ENCODE results near the gene GPX7.

Gene GPX7

GRCh38 chr1:52559875-52560274 lies 42.3 kb upstream of the GPX7 start:
- H3K79me2 ChIP-seq (ENCODE audit: control insufficient read depth, insufficient read depth, low read length, poor library complexity) = no peaks in the 10 kb centered on the region

GRCh38 chr1:52562766-52563165 lies 39.4 kb upstream of the GPX7 start:
- Histone ChIP-seq H3K4me1 (ENCODE audit: control insufficient read depth in 1 of 2, insufficient read depth in 2 of 2, low read length in 2 of 2) (no peaks in the 10 kb centered on the region), H3K18ac (ENCODE audit: low read length) (no peak overlapping the region), H2AFZ (ENCODE audit: insufficient read depth, low read length, poor library complexity) (no peak overlapping the region), H3K9me3 (ENCODE audit: insufficient read depth, low read depth, low read length) (no peaks in the 10 kb centered on the region), H3K9ac (ENCODE audit: low read length) (no peak overlapping the region), H4K8ac (ENCODE audit: low read depth, low read length) (no peak overlapping the region), H2BK5ac (ENCODE audit: low read depth, low read length, poor library complexity) (no peak overlapping the region), H3K79me1 (ENCODE audit: low read length) (no peaks in the 10 kb centered on the region), H3K27me3 (ENCODE audit: insufficient read depth, low read length) (no peaks in the 10 kb centered on the region), H4K91ac (ENCODE audit: low read depth, low read length) (no peak overlapping the region), H3K4me3 (ENCODE audit: low read depth, low read length) (no peak overlapping the region), H2AK5ac (ENCODE audit: low read length) (no peak overlapping the region), H3K4me2 (ENCODE audit: low read length) (no peak overlapping the region), H3K4ac (ENCODE audit: low read depth, low read length) (no peak overlapping the region), H3K36me3 (ENCODE audit: control insufficient read depth in 1 of 2, insufficient read depth in 2 of 2, low read length in 2 of 2) (no peaks in the 10 kb centered on the region), H4K12ac (ENCODE audit: low read depth, low read length) (no peak overlapping the region), H3K79me2 (ENCODE audit: control insufficient read depth, insufficient read depth, low read length, poor library complexity) (no peaks in the 10 kb centered on the region), H3K14ac (ENCODE audit: low read length) (no peak overlapping the region), H2BK120ac (ENCODE audit: insufficient read depth, low read length, poor library complexity) (no peak overlapping the region), H2BK12ac (ENCODE audit: low read length) (no peak overlapping the region), H3K23ac (ENCODE audit: low read length) (no peak overlapping the region), H3K27ac (ENCODE audit: low read depth, low read length) (no peak overlapping the region)
- no peak for DNase-seq
- WGBS (ENCODE audit: extremely low coverage, insufficient coverage, insufficient read length) = no CpG with 5 or more reads among the region's 3 CpGs

More at GRCh38 chr1:52559875-52560274, 42.3 kb upstream of the GPX7 start:
- Histone ChIP-seq H3K18ac (ENCODE audit: low read length) (no peak overlapping the region), H2BK5ac (ENCODE audit: low read depth, low read length, poor library complexity) (no peak overlapping the region), H4K8ac (ENCODE audit: low read depth, low read length) (no peak overlapping the region), H4K12ac (ENCODE audit: low read depth, low read length) (no peak overlapping the region), H3K36me3 (ENCODE audit: control insufficient read depth in 1 of 2, insufficient read depth in 2 of 2, low read length in 2 of 2) (no peaks in the 10 kb centered on the region), H2BK120ac (ENCODE audit: insufficient read depth, low read length, poor library complexity) (no peak overlapping the region), H4K91ac (ENCODE audit: low read depth, low read length) (no peak overlapping the region), H3K23ac (ENCODE audit: low read length) (no peak overlapping the region), H2AFZ (ENCODE audit: insufficient read depth, low read length, poor library complexity) (no peak overlapping the region), H3K27me3 (ENCODE audit: insufficient read depth, low read length) (no peaks in the 10 kb centered on the region), H3K9me3 (ENCODE audit: insufficient read depth, low read depth, low read length) (no peaks in the 10 kb centered on the region), H3K4me1 (ENCODE audit: control insufficient read depth in 1 of 2, insufficient read depth in 2 of 2, low read length in 2 of 2) (no peaks in the 10 kb centered on the region), H3K27ac (ENCODE audit: low read depth, low read length) (no peak overlapping the region), H3K4ac (ENCODE audit: low read depth, low read length) (no peak overlapping the region), H3K4me3 (ENCODE audit: low read depth, low read length) (no peak overlapping the region), H2BK12ac (ENCODE audit: low read length) (no peak overlapping the region), H3K4me2 (ENCODE audit: low read length) (no peak overlapping the region), H3K9ac (ENCODE audit: low read length) (no peak overlapping the region), H2AK5ac (ENCODE audit: low read length) (no peak overlapping the region), H3K79me1 (ENCODE audit: low read length) (no peaks in the 10 kb centered on the region), H3K14ac (ENCODE audit: low read length) (no peak overlapping the region)
- no peak for DNase-seq
- no CpG with 5 or more reads among the region's 2 CpGs for WGBS (ENCODE audit: extremely low coverage, insufficient coverage, insufficient read length)

- Histone ChIP-seq H3K4me3 (ENCODE audit: low read depth, low read length) (no peak overlapping the region), H2BK12ac (ENCODE audit: low read length) (no peak overlapping the region), H3K18ac (ENCODE audit: low read length) (no peak overlapping the region), H3K27ac (ENCODE audit: low read depth, low read length) (no peak overlapping the region), H2AK5ac (ENCODE audit: low read length) (no peak overlapping the region), H3K79me1 (ENCODE audit: low read length) (no peaks in the 10 kb centered on the region), H4K91ac (ENCODE audit: low read depth, low read length) (no peak overlapping the region), H3K79me2 (ENCODE audit: control insufficient read depth, insufficient read depth, low read length, poor library complexity) (no peaks in the 10 kb centered on the region), H3K23ac (ENCODE audit: low read length) (no peak overlapping the region), H3K4ac (ENCODE audit: low read depth, low read length) (no peak overlapping the region), H3K9ac (ENCODE audit: low read length) (no peak overlapping the region), H4K8ac (ENCODE audit: low read depth, low read length) (no peak overlapping the region), H4K12ac (ENCODE audit: low read depth, low read length) (no peak overlapping the region), H2BK5ac (ENCODE audit: low read depth, low read length, poor library complexity) (no peak overlapping the region), H3K27me3 (ENCODE audit: insufficient read depth, low read length) (no peaks in the 10 kb centered on the region), H3K9me3 (ENCODE audit: insufficient read depth, low read depth, low read length) (no peaks in the 10 kb centered on the region), H2AFZ (ENCODE audit: insufficient read depth, low read length, poor library complexity) (no peak overlapping the region), H3K4me1 (ENCODE audit: control insufficient read depth in 1 of 2, insufficient read depth in 2 of 2, low read length in 2 of 2) (peaks cover 0 to 1% of the 10 kb centered on the region in 2 experiments), H3K36me3 (ENCODE audit: control insufficient read depth in 1 of 2, insufficient read depth in 2 of 2, low read length in 2 of 2) (no peaks in the 10 kb centered on the region), H3K14ac (ENCODE audit: low read length) (no peak overlapping the region), H2BK120ac (ENCODE audit: insufficient read depth, low read length, poor library complexity) (no peak overlapping the region), H3K4me2 (ENCODE audit: low read length) (no peak overlapping the region)
- DNase-seq = no peak
- WGBS (ENCODE audit: extremely low coverage, insufficient coverage, insufficient read length) = no CpG with 5 or more reads among the region's 5 CpGs
These were observed 34.2 kb upstream of the GPX7 start for GRCh38 chr1:52567943-52568342.

GRCh38 chr1:52569449-52570210 lies 32.5 kb upstream of the GPX7 start:
- Histone ChIP-seq H2AK5ac (ENCODE audit: low read length) (no peak overlapping the region), H3K4me1 (ENCODE audit: control insufficient read depth in 1 of 2, insufficient read depth in 2 of 2, low read length in 2 of 2) (peaks cover 0 to 1% of the 10 kb centered on the region in 2 experiments), H2BK12ac (ENCODE audit: low read length) (no peak overlapping the region), H3K4me3 (ENCODE audit: low read depth, low read length) (no peak overlapping the region), H3K18ac (ENCODE audit: low read length) (no peak overlapping the region), H3K4me2 (ENCODE audit: low read length) (no peak overlapping the region), H2AFZ (ENCODE audit: insufficient read depth, low read length, poor library complexity) (no peak overlapping the region), H3K9ac (ENCODE audit: low read length) (no peak overlapping the region), H4K12ac (ENCODE audit: low read depth, low read length) (no peak overlapping the region), H2BK120ac (ENCODE audit: insufficient read depth, low read length, poor library complexity) (no peak overlapping the region), H3K79me2 (ENCODE audit: control insufficient read depth, insufficient read depth, low read length, poor library complexity) (no peaks in the 10 kb centered on the region), H3K23ac (ENCODE audit: low read length) (no peak overlapping the region), H3K79me1 (ENCODE audit: low read length) (no peaks in the 10 kb centered on the region), H3K9me3 (ENCODE audit: insufficient read depth, low read depth, low read length) (no peaks in the 10 kb centered on the region), H3K4ac (ENCODE audit: low read depth, low read length) (no peak overlapping the region), H3K36me3 (ENCODE audit: control insufficient read depth in 1 of 2, insufficient read depth in 2 of 2, low read length in 2 of 2) (no peaks in the 10 kb centered on the region), H4K91ac (ENCODE audit: low read depth, low read length) (no peak overlapping the region), H2BK5ac (ENCODE audit: low read depth, low read length, poor library complexity) (no peak overlapping the region), H3K27me3 (ENCODE audit: insufficient read depth, low read length) (no peaks in the 10 kb centered on the region), H3K27ac (ENCODE audit: low read depth, low read length) (no peak overlapping the region), H3K14ac (ENCODE audit: low read length) (no peak overlapping the region), H4K8ac (ENCODE audit: low read depth, low read length) (no peak overlapping the region)
- WGBS (ENCODE audit: extremely low coverage, insufficient coverage, insufficient read length) = no CpG with 5 or more reads among the region's 7 CpGs
- no peak for DNase-seq

All from trophoblast cell (in vitro differentiated cells and primary cell).